HepG2 (cell line): ENCODE measurements around the gene APC2. TPM values are rescaled to one million over a fixed set of nuclear protein-coding genes. Genes with fewer than 3 reads are reported as not detected.

Source experiments
- AGO1 ChIP-seq: fragments of 200-400 bp; formaldehyde crosslinking; IDR thresholded peaks from 2 replicates; pipeline ENCODE4 v1.6.1; 2017; ENCODE audit warnings: mild to moderate bottlenecking, low read depth, low read length, moderate library complexity; ENCODE audit not compliant: poor library complexity, severe bottlenecking
- EP300 ChIP-seq, 3 experiments: sonication (generic) in 1 of 3; formaldehyde crosslinking in 1 of 3; IDR thresholded peaks; 2 replicates each; pipeline versions ENCODE4 v1.5.1 to v1.6.1; 2011 to 2020; ENCODE audit warnings: low read depth in 2 of 3, low read length in 2 of 3, borderline replicate concordance in 1 of 3, improper control_type of control experiment in 1 of 3, mild to moderate bottlenecking in 1 of 3, missing genetic modification reagents in 1 of 3, moderate library complexity in 1 of 3
- IKZF1 ChIP-seq: fragments of 450-650 bp; IDR thresholded peaks from 2 replicates; pipeline ENCODE4 v1.7.1; 2016
- IRF2 ChIP-seq: IDR thresholded peaks from 2 replicates; pipeline ENCODE4 v1.6.1; 2018; ENCODE audit warnings: missing genetic modification reagents, missing compliant biosample characterization
- KLF6 ChIP-seq: IDR thresholded peaks from 2 replicates; pipeline ENCODE4 v1.8.0; 2016; ENCODE audit warnings: missing biosample characterization, missing genetic modification reagents
- MTF1 ChIP-seq: sonication (generic); formaldehyde crosslinking; IDR thresholded peaks from 2 replicates; pipeline ENCODE4 v1.5.0; 2020; ENCODE audit warnings: missing genetic modification reagents
- SAP130 ChIP-seq: IDR thresholded peaks from 2 replicates; pipeline ENCODE4 v1.6.1; 2016; ENCODE audit warnings: low read depth
- TSC22D2 ChIP-seq: sonication (generic); formaldehyde crosslinking; IDR thresholded peaks from 2 replicates; pipeline ENCODE4 v1.5.1; 2020; ENCODE audit warnings: missing genetic modification reagents, mild to moderate bottlenecking, borderline replicate concordance
- WIZ ChIP-seq: sonication (generic); formaldehyde crosslinking; IDR thresholded peaks from 2 replicates; pipeline ENCODE4 v1.5.1; 2020; ENCODE audit warnings: mild to moderate bottlenecking, missing genetic modification reagents
- ZFY ChIP-seq: sonication (generic); formaldehyde crosslinking; IDR thresholded peaks from 2 replicates; pipeline ENCODE4 v1.4.0; 2020; ENCODE audit warnings: missing genetic modification reagents
- ZNF10 ChIP-seq: sonication (generic); formaldehyde crosslinking; IDR thresholded peaks from 2 replicates; pipeline ENCODE4 v1.4.0; 2020; ENCODE audit warnings: mild to moderate bottlenecking, low read depth, missing genetic modification reagents, borderline replicate concordance
- ZNF558 ChIP-seq: sonication (generic); formaldehyde crosslinking; IDR thresholded peaks from 2 replicates; pipeline ENCODE4 v1.9.0; 2022; ENCODE audit warnings: mild to moderate bottlenecking, missing genetic modification reagents, borderline replicate concordance
- ZNF616 ChIP-seq: sonication (generic); formaldehyde crosslinking; IDR thresholded peaks from 2 replicates; pipeline ENCODE4 v1.5.0; 2020; ENCODE audit warnings: low read depth, mild to moderate bottlenecking, missing genetic modification reagents
- polyA plus RNA-seq, 8 experiments: library from polyadenylated mRNA; depleted of rRNA in 3 of 8; stranded (reverse) in 7 of 8; unstranded in 1 of 8; fragments of >200 nt; fragmentation: Illumina TruSeq in 4 of 8; extraction: Trizol in 4 of 8; gene quantifications; 2 replicates each; pipeline versions ENCODE4 v1.2.1 to v1.2.3, GENCODE V29; 2011 to 2016; ENCODE audit warnings: low read depth in 4 of 8, missing spikeins in 1 of 8, mixed read lengths in 1 of 8; ENCODE audit not compliant: insufficient read depth in 1 of 8
- total RNA-seq, 5 experiments: library from RNA; depleted of rRNA; stranded (reverse); fragments of >200 nt; fragmentation: Illumina TruSeq; extraction: Trizol; gene quantifications; 2 replicates each; pipeline ENCODE4 v1.2.3, GENCODE V29; 2016; ENCODE audit warnings: low read depth in 1 of 5
- TF ChIP-seq, protein P1 (sequence below): sonication (generic); formaldehyde crosslinking; IDR thresholded peaks from 2 replicates; pipeline ENCODE4 v1.5.1; 2020; ENCODE audit warnings: mild to moderate bottlenecking, missing genetic modification reagents
- TF ChIP-seq, protein P2 (sequence below): IDR thresholded peaks from 2 replicates; pipeline ENCODE4 v1.4.0; 2020; ENCODE audit warnings: mild to moderate bottlenecking, missing genetic modification reagents
- TF ChIP-seq, protein P3 (sequence below): sonication (generic); formaldehyde crosslinking; IDR thresholded peaks from 2 replicates; pipeline ENCODE4 v1.8.0; 2022; ENCODE audit warnings: mild to moderate bottlenecking, missing genetic modification reagents
- TF ChIP-seq, protein P4 (sequence below): sonication (generic); formaldehyde crosslinking; IDR thresholded peaks from 2 replicates; pipeline ENCODE4 v1.4.0; 2020; ENCODE audit warnings: missing genetic modification reagents

Gene APC2
- total and polyA plus RNA-seq, 2 of the 13 experiments (the other 11 are each of a cell fraction or from before 2014, with no cell fraction given) = 0.08 to 0.22 TPM

DNA sequence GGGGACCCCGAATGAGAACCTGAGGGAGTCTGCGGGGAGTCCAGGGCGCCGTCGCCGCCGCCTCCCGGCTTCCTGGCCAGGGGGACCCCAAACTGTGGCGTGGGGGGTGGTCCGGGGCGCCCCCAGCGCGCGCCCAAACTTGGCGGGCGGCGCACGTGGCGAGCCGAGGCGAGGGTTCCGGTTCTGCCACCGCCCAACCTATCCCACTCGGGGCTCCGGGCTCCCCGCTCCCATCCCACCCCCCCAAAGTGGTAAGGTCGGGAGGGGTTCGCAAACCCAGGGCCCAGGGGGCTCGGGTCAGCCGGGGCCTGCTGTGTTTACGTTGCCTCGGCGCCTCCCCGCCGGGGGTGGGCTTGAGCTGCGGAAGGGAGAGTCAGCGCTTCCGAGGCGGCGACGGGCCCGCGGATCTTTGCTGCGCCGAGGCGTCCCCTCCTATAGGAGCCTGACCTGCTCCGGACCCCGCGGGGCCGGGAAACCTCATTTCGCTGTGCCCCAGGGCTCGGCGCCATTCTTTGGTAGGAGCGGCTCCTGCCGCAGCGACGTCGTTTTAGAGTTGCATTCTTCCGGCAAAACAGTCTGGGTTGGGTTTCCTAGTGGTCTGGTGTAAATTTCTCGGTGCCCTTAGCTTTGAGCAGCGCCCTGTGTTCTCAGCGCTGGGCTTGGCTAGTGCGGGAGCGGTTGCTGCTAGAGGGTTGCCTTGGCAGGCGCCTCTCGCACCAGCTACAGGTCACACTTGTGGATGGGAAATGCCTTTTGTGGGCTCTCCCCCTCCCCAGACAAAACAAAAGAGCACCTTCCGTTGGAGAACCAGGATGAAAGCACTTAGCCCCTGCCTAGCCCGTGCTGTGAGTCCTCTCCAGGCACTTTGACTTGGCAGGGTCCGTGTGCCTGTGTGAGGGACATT, 41.4 kb upstream of the APC2 start (continued):
- TF ChIP-seq, protein P1, sequence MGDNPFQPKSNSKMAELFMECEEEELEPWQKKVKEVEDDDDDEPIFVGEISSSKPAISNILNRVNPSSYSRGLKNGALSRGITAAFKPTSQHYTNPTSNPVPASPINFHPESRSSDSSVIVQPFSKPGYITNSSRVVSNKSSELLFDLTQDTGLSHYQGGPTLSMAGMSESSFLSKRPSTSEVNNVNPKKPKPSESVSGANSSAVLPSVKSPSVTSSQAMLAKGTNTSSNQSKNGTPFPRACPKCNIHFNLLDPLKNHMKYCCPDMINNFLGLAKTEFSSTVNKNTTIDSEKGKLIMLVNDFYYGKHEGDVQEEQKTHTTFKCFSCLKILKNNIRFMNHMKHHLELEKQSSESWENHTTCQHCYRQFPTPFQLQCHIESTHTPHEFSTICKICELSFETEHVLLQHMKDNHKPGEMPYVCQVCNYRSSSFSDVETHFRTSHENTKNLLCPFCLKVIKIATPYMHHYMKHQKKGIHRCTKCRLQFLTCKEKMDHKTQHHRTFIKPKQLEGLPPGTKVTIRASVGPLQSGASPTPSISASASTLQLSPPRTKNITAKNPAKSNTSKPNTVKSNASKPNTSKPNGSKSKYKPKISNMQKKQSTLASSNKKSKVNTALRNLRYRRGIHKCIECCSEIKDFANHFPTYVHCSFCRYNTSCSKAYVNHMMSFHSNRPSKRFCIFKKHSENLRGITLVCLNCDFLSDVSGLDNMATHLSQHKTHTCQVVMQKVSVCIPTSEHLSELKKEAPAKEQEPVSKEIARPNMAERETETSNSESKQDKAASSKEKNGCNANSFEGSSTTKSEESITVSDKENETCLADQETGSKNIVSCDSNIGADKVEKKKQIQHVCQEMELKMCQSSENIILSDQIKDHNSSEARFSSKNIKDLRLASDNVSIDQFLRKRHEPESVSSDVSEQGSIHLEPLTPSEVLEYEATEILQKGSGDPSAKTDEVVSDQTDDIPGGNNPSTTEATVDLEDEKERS (CRISPR knock-in tag) = no peak
- TF ChIP-seq ZNF10 (CRISPR knock-in tag) = no peak
- TF ChIP-seq ZFY (CRISPR knock-in tag) = peak; percentile 50
- TF ChIP-seq, protein P2, sequence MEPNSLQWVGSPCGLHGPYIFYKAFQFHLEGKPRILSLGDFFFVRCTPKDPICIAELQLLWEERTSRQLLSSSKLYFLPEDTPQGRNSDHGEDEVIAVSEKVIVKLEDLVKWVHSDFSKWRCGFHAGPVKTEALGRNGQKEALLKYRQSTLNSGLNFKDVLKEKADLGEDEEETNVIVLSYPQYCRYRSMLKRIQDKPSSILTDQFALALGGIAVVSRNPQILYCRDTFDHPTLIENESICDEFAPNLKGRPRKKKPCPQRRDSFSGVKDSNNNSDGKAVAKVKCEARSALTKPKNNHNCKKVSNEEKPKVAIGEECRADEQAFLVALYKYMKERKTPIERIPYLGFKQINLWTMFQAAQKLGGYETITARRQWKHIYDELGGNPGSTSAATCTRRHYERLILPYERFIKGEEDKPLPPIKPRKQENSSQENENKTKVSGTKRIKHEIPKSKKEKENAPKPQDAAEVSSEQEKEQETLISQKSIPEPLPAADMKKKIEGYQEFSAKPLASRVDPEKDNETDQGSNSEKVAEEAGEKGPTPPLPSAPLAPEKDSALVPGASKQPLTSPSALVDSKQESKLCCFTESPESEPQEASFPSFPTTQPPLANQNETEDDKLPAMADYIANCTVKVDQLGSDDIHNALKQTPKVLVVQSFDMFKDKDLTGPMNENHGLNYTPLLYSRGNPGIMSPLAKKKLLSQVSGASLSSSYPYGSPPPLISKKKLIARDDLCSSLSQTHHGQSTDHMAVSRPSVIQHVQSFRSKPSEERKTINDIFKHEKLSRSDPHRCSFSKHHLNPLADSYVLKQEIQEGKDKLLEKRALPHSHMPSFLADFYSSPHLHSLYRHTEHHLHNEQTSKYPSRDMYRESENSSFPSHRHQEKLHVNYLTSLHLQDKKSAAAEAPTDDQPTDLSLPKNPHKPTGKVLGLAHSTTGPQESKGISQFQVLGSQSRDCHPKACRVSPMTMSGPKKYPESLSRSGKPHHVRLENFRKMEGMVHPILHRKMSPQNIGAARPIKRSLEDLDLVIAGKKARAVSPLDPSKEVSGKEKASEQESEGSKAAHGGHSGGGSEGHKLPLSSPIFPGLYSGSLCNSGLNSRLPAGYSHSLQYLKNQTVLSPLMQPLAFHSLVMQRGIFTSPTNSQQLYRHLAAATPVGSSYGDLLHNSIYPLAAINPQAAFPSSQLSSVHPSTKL (CRISPR knock-in tag) = peak; percentile 20; the same call in 1 of the 2 replicates
- no peak for TF ChIP-seq KLF6 (CRISPR knock-in tag)
- TF ChIP-seq IRF2 (CRISPR knock-in tag) = no peak
- TF ChIP-seq, protein P3, sequence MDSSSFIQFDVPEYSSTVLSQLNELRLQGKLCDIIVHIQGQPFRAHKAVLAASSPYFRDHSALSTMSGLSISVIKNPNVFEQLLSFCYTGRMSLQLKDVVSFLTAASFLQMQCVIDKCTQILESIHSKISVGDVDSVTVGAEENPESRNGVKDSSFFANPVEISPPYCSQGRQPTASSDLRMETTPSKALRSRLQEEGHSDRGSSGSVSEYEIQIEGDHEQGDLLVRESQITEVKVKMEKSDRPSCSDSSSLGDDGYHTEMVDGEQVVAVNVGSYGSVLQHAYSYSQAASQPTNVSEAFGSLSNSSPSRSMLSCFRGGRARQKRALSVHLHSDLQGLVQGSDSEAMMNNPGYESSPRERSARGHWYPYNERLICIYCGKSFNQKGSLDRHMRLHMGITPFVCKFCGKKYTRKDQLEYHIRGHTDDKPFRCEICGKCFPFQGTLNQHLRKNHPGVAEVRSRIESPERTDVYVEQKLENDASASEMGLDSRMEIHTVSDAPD (CRISPR knock-in tag) = no peak
- TF ChIP-seq EP300 (IDR thresholded peaks at IDR 0.05; ENCODE audit: low read depth in 2 of 2, low read length in 2 of 2) = no peak
- TF ChIP-seq EP300 (CRISPR knock-in tag; IDR thresholded peaks at IDR 0.05; ENCODE audit: borderline replicate concordance) = no peak
- no peak for TF ChIP-seq AGO1
- TF ChIP-seq, protein P4, sequence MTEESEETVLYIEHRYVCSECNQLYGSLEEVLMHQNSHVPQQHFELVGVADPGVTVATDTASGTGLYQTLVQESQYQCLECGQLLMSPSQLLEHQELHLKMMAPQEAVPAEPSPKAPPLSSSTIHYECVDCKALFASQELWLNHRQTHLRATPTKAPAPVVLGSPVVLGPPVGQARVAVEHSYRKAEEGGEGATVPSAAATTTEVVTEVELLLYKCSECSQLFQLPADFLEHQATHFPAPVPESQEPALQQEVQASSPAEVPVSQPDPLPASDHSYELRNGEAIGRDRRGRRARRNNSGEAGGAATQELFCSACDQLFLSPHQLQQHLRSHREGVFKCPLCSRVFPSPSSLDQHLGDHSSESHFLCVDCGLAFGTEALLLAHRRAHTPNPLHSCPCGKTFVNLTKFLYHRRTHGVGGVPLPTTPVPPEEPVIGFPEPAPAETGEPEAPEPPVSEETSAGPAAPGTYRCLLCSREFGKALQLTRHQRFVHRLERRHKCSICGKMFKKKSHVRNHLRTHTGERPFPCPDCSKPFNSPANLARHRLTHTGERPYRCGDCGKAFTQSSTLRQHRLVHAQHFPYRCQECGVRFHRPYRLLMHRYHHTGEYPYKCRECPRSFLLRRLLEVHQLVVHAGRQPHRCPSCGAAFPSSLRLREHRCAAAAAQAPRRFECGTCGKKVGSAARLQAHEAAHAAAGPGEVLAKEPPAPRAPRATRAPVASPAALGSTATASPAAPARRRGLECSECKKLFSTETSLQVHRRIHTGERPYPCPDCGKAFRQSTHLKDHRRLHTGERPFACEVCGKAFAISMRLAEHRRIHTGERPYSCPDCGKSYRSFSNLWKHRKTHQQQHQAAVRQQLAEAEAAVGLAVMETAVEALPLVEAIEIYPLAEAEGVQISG (CRISPR knock-in tag) = peak; percentile 31; the same call in 1 of the 2 replicates
- TF ChIP-seq ZNF558 (CRISPR knock-in tag) = no peak
- TF ChIP-seq ZNF616 = 0 out of 2 replicates have a peak, but pooled peaks have one; percentile 43
- TF ChIP-seq MTF1 (CRISPR knock-in tag) = peak; percentile 43; the same call in 1 of the 2 replicates
- TF ChIP-seq SAP130 (CRISPR knock-in tag) = peak; percentile 76
- no peak for TF ChIP-seq IKZF1
- TF ChIP-seq WIZ (CRISPR knock-in tag) = no peak
- TF ChIP-seq TSC22D2 = no peak
